Lower leg skin (tissue), 3 donors: Measurements from ENCODE around the gene CBR4.

Source experiments
- CTCF ChIP-seq, 3 donors: fragments of 450-650 bp; IDR thresholded peaks; one replicate each; pipeline ENCODE4 v1.5.1; 2016; ENCODE audit warnings: antibody characterized with exemption in 3 of 3, mild to moderate bottlenecking in 3 of 3, moderate library complexity in 2 of 3
- POLR2A ChIP-seq, 2 donors: fragments of 450-650 bp; IDR thresholded peaks; one replicate each; pipeline ENCODE4 v1.6.1; 2016 to 2017; ENCODE audit warnings: antibody characterized with exemption in 2 of 2, mild to moderate bottlenecking in 1 of 2, moderate library complexity in 1 of 2

GRCh38 chr4:169047956-169048355, 37.9 kb upstream of the CBR4 start:
- no peak for TF ChIP-seq CTCF (IDR thresholded peaks at IDR 0.05)
- no peak for TF ChIP-seq POLR2A (IDR thresholded peaks at IDR 0.05)
